Coronary artery (tissue), 2 donors: ENCODE measurements around the gene WDR45.

Experiments used
- DNase-seq: peaks from one replicate; pipeline ENCODE4 v3.0.0-alpha.2; 2017; ENCODE audit warnings: low spot score
- H3K27ac ChIP-seq, 2 donors: fragments of 200-600 bp; sonication (generic); one replicate each; pipeline ENCODE4 v1.5.1; 2016 to 2019
- H3K4me3 ChIP-seq: fragments of 200-600 bp; sonication (generic); 2 replicates; pipeline ENCODE4 v1.5.1; 2016; ENCODE audit warnings: mild to moderate bottlenecking, moderate library complexity
- TF ChIP-seq, protein P1 (sequence below): fragments of 200-600 bp; sonication (generic); IDR thresholded peaks from one replicate; pipeline ENCODE4 v1.5.1; 2019; ENCODE audit warnings: antibody characterized with exemption

The WDR45 gene

GRCh38 chrX:49077941-49078340 is 1.7 kb downstream of the WDR45 start:
- no peak overlapping the region for H3K27ac ChIP-seq
- TF ChIP-seq, protein P1, sequence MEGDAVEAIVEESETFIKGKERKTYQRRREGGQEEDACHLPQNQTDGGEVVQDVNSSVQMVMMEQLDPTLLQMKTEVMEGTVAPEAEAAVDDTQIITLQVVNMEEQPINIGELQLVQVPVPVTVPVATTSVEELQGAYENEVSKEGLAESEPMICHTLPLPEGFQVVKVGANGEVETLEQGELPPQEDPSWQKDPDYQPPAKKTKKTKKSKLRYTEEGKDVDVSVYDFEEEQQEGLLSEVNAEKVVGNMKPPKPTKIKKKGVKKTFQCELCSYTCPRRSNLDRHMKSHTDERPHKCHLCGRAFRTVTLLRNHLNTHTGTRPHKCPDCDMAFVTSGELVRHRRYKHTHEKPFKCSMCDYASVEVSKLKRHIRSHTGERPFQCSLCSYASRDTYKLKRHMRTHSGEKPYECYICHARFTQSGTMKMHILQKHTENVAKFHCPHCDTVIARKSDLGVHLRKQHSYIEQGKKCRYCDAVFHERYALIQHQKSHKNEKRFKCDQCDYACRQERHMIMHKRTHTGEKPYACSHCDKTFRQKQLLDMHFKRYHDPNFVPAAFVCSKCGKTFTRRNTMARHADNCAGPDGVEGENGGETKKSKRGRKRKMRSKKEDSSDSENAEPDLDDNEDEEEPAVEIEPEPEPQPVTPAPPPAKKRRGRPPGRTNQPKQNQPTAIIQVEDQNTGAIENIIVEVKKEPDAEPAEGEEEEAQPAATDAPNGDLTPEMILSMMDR: no peak
- DNase-seq: no peak
- no peak overlapping the region for H3K4me3 ChIP-seq

- no peak overlapping the region for H3K4me3 ChIP-seq
- DNase-seq: no peak
- TF ChIP-seq, protein P1: no peak
- H3K27ac ChIP-seq: no peak overlapping the region
Observed at GRCh38 chrX:49075347-49075746, 4.3 kb downstream of the WDR45 start.

DNA sequence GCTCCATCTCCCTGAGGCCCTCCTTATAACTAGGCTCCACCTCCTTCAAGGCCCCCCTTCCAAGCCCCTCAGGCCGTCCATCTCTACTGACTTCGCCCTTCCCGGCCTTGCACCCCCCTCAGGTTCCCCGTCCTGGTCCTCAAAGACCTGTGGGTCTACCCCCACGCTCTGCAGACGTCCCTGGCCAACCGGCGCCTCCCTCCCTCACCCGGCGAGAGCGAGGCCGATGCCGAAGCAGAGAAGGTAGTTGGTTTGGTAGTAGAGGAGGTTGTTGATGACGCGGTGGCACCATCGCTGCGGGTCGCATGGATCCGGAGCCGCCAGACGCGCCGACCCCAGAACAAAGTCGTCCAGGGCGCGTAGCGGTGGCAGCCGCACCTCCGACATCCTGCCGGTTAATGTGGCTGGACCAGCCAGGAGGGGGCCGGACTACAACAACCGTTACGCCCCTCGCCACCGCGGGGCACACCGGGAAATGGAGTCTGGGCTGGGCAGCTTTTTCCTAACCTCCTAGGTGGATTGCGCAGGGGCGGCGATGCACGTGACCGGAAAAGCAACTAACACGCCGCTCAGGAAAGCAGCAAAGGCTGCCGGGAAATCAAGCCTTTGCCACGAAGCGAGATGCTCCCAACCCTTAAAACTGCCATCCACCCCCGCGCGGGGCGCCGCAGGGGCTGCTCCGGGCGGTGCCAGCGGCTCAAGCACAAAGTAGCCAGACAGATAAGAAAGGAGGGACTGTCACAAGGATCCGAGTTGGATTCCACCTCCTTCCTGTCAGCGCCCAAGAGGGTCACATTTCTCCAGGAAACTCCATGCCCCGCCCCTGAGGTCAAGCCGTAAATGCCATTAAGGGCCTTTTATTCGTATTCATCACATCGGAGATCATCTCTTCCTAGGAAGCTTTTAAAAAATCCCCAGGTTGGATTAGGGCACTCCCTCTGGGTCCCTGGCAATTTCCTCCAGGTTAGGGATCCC is 5.8 kb downstream of the WDR45 start, which contains the start of gene PRAF2:
Gene PRAF2, minus strand, starts transcription at position 402 of the 975 bp plus-strand sequence. Its CDS starts 15 bp downstream, at position 387.
- DNase-seq: peak; percentile 94
- TF ChIP-seq, protein P1: no peak
- Histone ChIP-seq H3K27ac (peak within 1 kb of the TSS; percentile 49 to 85), H3K4me3 (peak within 1 kb of the TSS; percentile 73)

DNA sequence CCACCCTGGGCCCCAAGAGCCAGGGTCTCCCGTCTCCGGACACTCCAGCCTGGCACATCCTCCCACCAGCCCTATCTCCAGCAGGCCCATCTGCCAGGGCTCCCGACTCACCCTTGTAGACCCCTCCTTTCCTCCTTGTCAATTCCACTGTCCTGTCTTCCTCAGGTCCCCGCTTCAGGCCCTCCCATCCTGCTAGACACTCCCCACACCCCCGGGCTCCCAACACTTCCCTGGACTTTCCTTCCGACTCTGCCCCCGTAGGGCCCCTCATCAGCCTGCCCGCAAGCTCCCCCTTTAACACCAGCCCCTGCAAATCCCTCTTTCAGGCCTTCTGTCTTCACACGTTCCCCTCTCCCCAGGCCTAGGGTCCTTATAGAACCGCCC is 7.0 kb downstream of the WDR45 start:
- peak overlapping the region in 1 of 2 donors; percentile 85 for H3K27ac ChIP-seq

DNA sequence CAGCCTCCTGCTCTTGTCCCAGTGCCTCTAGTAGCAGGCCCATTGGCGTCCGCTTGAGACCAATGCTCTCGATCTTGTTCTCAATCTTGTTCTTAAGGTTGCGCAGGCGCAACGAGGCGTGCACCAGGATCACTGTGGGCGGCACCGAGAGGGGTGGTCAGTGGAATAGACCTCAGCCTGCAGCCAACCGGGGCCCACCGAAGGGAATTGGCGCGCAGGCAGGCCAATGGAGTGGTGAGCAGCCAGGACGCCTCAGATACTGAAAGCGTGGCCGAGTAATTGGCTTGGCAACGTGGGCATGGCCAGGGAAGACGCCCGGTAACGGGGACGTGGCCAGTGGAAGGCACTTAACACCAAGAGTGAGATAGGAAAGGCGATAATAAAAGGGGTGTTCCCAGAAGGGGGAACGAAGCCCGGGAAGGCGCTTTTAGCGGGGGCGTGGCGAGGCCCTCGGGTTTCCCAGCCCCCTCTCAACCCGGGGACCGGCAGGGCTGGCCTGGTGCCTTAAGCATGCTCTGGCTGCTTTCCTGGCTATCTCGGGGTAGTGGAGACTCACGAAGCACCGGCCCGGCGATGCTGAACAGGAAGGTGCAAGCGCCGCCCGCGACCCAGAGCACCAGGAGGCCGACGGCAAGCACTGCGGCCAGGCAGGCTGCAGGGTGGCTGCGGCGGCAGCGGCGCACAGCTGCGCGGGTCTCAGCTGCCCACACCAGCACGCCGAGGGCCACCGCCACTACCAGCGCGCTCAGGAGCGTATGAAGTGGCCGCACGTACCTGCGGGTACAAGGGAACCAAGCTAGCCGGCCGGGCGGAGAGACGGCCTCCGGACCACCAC is 7.6 kb downstream of the WDR45 start:
- H3K4me3 ChIP-seq: peak overlapping the region; percentile 73
- TF ChIP-seq, protein P1: no peak
- H3K27ac ChIP-seq: peak overlapping the region; percentile 30 to 85
- peak; percentile 88 for DNase-seq

More for the DNA sequence above, 7.0 kb downstream of the WDR45 start:
- TF ChIP-seq, protein P1: no peak
- H3K4me3 ChIP-seq: peak overlapping the region; percentile 73
- no peak for DNase-seq

- TF ChIP-seq, protein P1: no peak
- no peak overlapping the region for H3K4me3 ChIP-seq
- no peak for DNase-seq
- H3K27ac ChIP-seq: no peak overlapping the region
Observed at GRCh38 chrX:49070988-49071387, 8.7 kb downstream of the WDR45 start.
